ENCODE results near the gene ZC3H6. TPM values are rescaled to one million over a fixed set of nuclear protein-coding genes. Genes with fewer than 3 reads are reported as not detected.
"Not testable (repeated sequence)": the region's sequence is repeated elsewhere in the genome, so short reads cannot be mapped to it uniquely, and the experiment has no call there.

ZC3H6 gene
- total RNA-seq, 1 experiment from 2014 or later = 1.8 TPM

- in situ Hi-C loops (cut with HindIII; ENCODE audit: low pct_unique_long_range_greater_than_20kb, low sequenced_read_pairs) = no loop called here
- DNase-seq (ENCODE audit: low read depth, low spot score) = no peak
Measured at GRCh38 chr2:112312821-112313220, 37.4 kb downstream of the ZC3H6 start.

DNA sequence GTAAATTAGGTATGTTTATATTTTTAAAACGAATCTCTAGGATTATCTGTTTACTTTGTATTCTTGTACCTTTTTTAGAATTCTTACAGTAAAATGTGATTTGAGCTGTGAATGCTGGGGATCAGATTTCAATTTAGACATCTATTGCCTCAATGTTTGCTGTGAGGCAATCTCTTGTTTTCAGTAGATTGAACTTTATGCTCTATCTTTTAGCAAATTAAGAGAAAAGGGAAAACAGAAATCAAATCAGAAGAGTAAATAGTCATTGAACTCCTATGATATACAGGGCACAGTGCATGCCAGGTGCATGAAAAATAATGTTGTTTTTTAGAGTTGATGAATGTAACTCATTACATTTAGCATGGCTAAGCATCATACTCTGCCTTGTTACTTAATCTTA is 39.5 kb downstream of the ZC3H6 start:
- in situ Hi-C loops (cut with HindIII; ENCODE audit: low pct_unique_long_range_greater_than_20kb, low sequenced_read_pairs) = no loop called here
- no peak for DNase-seq (ENCODE audit: low read depth, low spot score)

- in situ Hi-C loops (cut with HindIII; ENCODE audit: low pct_unique_long_range_greater_than_20kb, low sequenced_read_pairs) = no loop called here
- DNase-seq (ENCODE audit: low read depth, low spot score) = no peak
Measured at GRCh38 chr2:112317303-112318158, 42.1 kb downstream of the ZC3H6 start.

- no peak for DNase-seq (ENCODE audit: low read depth, low spot score)
- in situ Hi-C loops (cut with HindIII; ENCODE audit: low pct_unique_long_range_greater_than_20kb, low sequenced_read_pairs) = no loop called here
Measured at GRCh38 chr2:112318515-112318914, 43.1 kb downstream of the ZC3H6 start.

- in situ Hi-C loops (cut with HindIII; ENCODE audit: low pct_unique_long_range_greater_than_20kb, low sequenced_read_pairs) = no loop called here
- no peak for DNase-seq (ENCODE audit: low read depth, low spot score)
Measured at GRCh38 chr2:112321375-112322320, 46.3 kb downstream of the ZC3H6 start.

- no peak for DNase-seq (ENCODE audit: low read depth, low spot score)
- in situ Hi-C loops (cut with HindIII; ENCODE audit: low pct_unique_long_range_greater_than_20kb, low sequenced_read_pairs) = no loop called here
Measured at GRCh38 chr2:112322919-112323318, 47.5 kb downstream of the ZC3H6 start.

- in situ Hi-C loops (cut with HindIII; ENCODE audit: low pct_unique_long_range_greater_than_20kb, low sequenced_read_pairs) = no loop called here
- DNase-seq (ENCODE audit: low read depth, low spot score) = no peak
Measured at GRCh38 chr2:112332123-112332696, 56.8 kb downstream of the ZC3H6 start.

DNA sequence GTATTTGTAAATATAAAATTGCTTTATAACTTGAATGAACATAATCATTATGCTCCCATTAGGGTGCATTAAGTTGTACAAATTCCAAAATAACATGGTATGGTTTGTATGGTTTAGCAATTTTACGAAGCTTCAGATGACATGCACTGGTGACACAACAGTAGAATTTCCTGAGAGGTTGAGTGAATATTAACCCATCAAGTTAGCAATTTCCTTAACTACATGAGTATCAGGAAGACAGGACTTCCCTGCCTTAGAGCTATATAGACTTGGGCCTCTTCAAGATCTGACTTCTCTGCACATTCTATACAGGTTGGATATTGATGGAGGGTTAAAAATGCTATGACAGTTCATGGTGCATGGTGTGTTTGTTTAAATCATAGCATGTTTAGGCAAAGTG is 60.2 kb downstream of the ZC3H6 start:
- DNase-seq (ENCODE audit: low read depth, low spot score) = no peak
- in situ Hi-C loops (cut with HindIII; ENCODE audit: low pct_unique_long_range_greater_than_20kb, low sequenced_read_pairs) = no loop called here

- DNase-seq (ENCODE audit: low read depth, low spot score) = no peak
- in situ Hi-C loops (cut with HindIII; ENCODE audit: low pct_unique_long_range_greater_than_20kb, low sequenced_read_pairs) = no loop called here
Measured at GRCh38 chr2:112339986-112340385, 64.6 kb downstream of the ZC3H6 start.

GRCh38 chr2:112340475-112341267 is 65.3 kb downstream of the ZC3H6 start:
- DNase-seq (ENCODE audit: low read depth, low spot score) = no peak

GRCh38 chr2:112342067-112342550 is 66.7 kb downstream of the ZC3H6 start:
- no peak for DNase-seq (ENCODE audit: low read depth, low spot score)
- in situ Hi-C loops (cut with HindIII; ENCODE audit: low pct_unique_long_range_greater_than_20kb, low sequenced_read_pairs) = no loop called here

More at GRCh38 chr2:112340475-112341267, 65.3 kb downstream of the ZC3H6 start:
- in situ Hi-C loops (cut with HindIII; ENCODE audit: low pct_unique_long_range_greater_than_20kb, low sequenced_read_pairs) = no loop called here

- no peak for DNase-seq (ENCODE audit: low read depth, low spot score)
- in situ Hi-C loops (cut with HindIII; ENCODE audit: low pct_unique_long_range_greater_than_20kb, low sequenced_read_pairs) = no loop called here
Measured at GRCh38 chr2:112343827-112344585, 68.6 kb downstream of the ZC3H6 start.

GRCh38 chr2:112345030-112346027 is 69.9 kb downstream of the ZC3H6 start:
- peak; percentile 26 for DNase-seq (ENCODE audit: low read depth, low spot score)
- in situ Hi-C loops (cut with HindIII; ENCODE audit: low pct_unique_long_range_greater_than_20kb, low sequenced_read_pairs) = no loop called here

DNA sequence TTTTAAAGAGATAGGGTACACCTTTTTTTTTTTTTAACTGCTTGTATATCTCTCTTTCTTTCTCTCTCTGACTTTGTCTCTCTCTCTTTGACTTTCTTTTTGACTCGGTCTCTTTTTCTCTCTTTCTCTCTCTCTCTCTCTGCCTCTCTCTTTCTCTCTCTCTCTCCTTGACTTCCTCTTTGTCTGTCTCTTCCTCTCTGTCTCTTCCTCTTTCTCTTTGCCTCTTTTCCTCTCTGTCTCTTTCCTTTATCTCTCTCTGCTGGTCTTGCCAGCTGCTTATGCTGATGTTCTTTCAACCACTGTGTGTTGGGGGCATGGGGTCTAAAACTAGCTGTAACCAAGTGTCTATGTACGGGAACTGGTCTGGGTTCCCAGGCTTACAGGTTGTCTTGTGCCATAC is 76.9 kb downstream of the ZC3H6 start:
- in situ Hi-C loops (cut with HindIII; ENCODE audit: low pct_unique_long_range_greater_than_20kb, low sequenced_read_pairs); DNase-seq (ENCODE audit: low read depth, low spot score): not testable (repeated sequence)

- DNase-seq (ENCODE audit: low read depth, low spot score); in situ Hi-C loops (cut with HindIII; ENCODE audit: low pct_unique_long_range_greater_than_20kb, low sequenced_read_pairs): not testable (repeated sequence)
Measured at GRCh38 chr2:112352809-112353603, 77.6 kb downstream of the ZC3H6 start.
